WTC11 (cell line): ENCODE data around the gene PAFAH1B2. TPM values are rescaled to one million over a fixed set of nuclear protein-coding genes. Genes with fewer than 3 reads are reported as not detected.

Experiments
- ATAC-seq: fragments of 200-7000 bp; cut with Tn5 transposase; 2 replicates; pipeline ENCODE4 v1.10.0; 2021; ENCODE audit warnings: mild to moderate bottlenecking, moderate library complexity
- CTCF ChIA-PET: fragments of 300-600 bp; sonication (Branson Sonifier 250); formaldehyde crosslinking; loops from one replicate; lab custom pipeline; 2021; ENCODE audit warnings: antibody characterized with exemption; lab: Charles Lee
- POLR2A ChIA-PET: fragments of 350-600 bp; sonication (Branson Sonifier 250); formaldehyde crosslinking; loops from one replicate; lab custom pipeline; 2021; ENCODE audit warnings: antibody characterized with exemption; lab: Charles Lee
- DNase-seq: peaks from one replicate; pipeline ENCODE4 v3.0.0; 2021; ENCODE audit warnings: low spot score
- H3K27ac Mint-ChIP-seq: 2 replicates; pipeline ENCODE4 v1.8.0; 2021; ENCODE audit warnings: mixed read lengths
- H3K27me3 Mint-ChIP-seq: 2 replicates; pipeline ENCODE4 v1.8.0; 2021; ENCODE audit warnings: low read depth, mild to moderate bottlenecking, moderate library complexity, mixed read lengths
- H3K36me3 Mint-ChIP-seq: 2 replicates; pipeline ENCODE4 v1.8.0; 2021; ENCODE audit warnings: mixed read lengths
- H3K4me1 Mint-ChIP-seq: 2 replicates; pipeline ENCODE4 v1.8.0; 2022; ENCODE audit warnings: mixed read lengths
- H3K4me3 Mint-ChIP-seq: 2 replicates; pipeline ENCODE4 v1.8.0; 2021; ENCODE audit warnings: mild to moderate bottlenecking, moderate library complexity, mixed read lengths
- H3K9me3 Mint-ChIP-seq: 2 replicates; pipeline ENCODE4 v1.8.0; 2021; ENCODE audit warnings: mixed read lengths
- CREB1 ChIP-seq: sonication (generic); formaldehyde crosslinking; IDR thresholded peaks from 2 replicates; pipeline ENCODE4 v1.8.0; 2023; ENCODE audit warnings: mild to moderate bottlenecking, missing genetic modification reagents
- CREM ChIP-seq: sonication (generic); formaldehyde crosslinking; IDR thresholded peaks from 2 replicates; pipeline ENCODE4 v1.8.1; 2022; ENCODE audit warnings: mild to moderate bottlenecking, missing genetic modification reagents, moderate library complexity
- E2F4 ChIP-seq: sonication (generic); formaldehyde crosslinking; IDR thresholded peaks from 2 replicates; pipeline ENCODE4 v1.8.1; 2022; ENCODE audit warnings: low read depth, mild to moderate bottlenecking, moderate library complexity, missing genetic modification reagents, borderline replicate concordance
- HMGXB4 ChIP-seq: sonication (generic); formaldehyde crosslinking; IDR thresholded peaks from 2 replicates; pipeline ENCODE4 v1.8.1; 2023; ENCODE audit warnings: mild to moderate bottlenecking, moderate library complexity, missing genetic modification reagents
- IRF2 ChIP-seq: sonication (generic); formaldehyde crosslinking; IDR thresholded peaks from 2 replicates; pipeline ENCODE4 v1.8.0; 2022; ENCODE audit warnings: low read depth, missing genetic modification reagents, borderline replicate concordance
- JAZF1 ChIP-seq: fragments of 250-450 bp; sonication (Bioruptor Pico); IDR thresholded peaks from 2 replicates; pipeline ENCODE4 v1.9.0; 2021; ENCODE audit warnings: moderate library complexity, mild to moderate bottlenecking, inconsistent platforms
- JUN ChIP-seq: sonication (generic); formaldehyde crosslinking; IDR thresholded peaks from 2 replicates; pipeline ENCODE4 v1.8.0; 2023; ENCODE audit warnings: mild to moderate bottlenecking, missing genetic modification reagents
- MYBL2 ChIP-seq: sonication (generic); formaldehyde crosslinking; IDR thresholded peaks from 2 replicates; pipeline ENCODE4 v1.8.1; 2023; ENCODE audit warnings: mild to moderate bottlenecking, moderate library complexity, missing genetic modification reagents
- NFATC4 ChIP-seq: fragments of 250-450 bp; sonication (Bioruptor Pico); IDR thresholded peaks from 2 replicates; pipeline ENCODE4 v1.9.0; 2021; ENCODE audit warnings: mild to moderate bottlenecking
- NR2C2 ChIP-seq: sonication (generic); formaldehyde crosslinking; IDR thresholded peaks from 2 replicates; pipeline ENCODE4 v1.8.0; 2022; ENCODE audit warnings: mild to moderate bottlenecking, missing genetic modification reagents
- RORB ChIP-seq: fragments of 250-450 bp; sonication (Bioruptor Pico); IDR thresholded peaks from 2 replicates; pipeline ENCODE4 v1.9.0; 2021; ENCODE audit warnings: mild to moderate bottlenecking
- SMAD4 ChIP-seq: sonication (generic); formaldehyde crosslinking; IDR thresholded peaks from 2 replicates; pipeline ENCODE4 v1.8.0; 2022; ENCODE audit warnings: mild to moderate bottlenecking, missing genetic modification reagents
- ZNF138 ChIP-seq: sonication (generic); formaldehyde crosslinking; conservative IDR thresholded peaks from 2 replicates; pipeline ENCODE4 v1.8.1; 2022; ENCODE audit warnings: mild to moderate bottlenecking, moderate library complexity, missing genetic modification reagents
- ZNF263 ChIP-seq: sonication (generic); formaldehyde crosslinking; IDR thresholded peaks from 2 replicates; pipeline ENCODE4 v1.8.1; 2022; ENCODE audit warnings: low read depth, mild to moderate bottlenecking, moderate library complexity, missing genetic modification reagents
- ZNF281 ChIP-seq: sonication (generic); formaldehyde crosslinking; IDR thresholded peaks from 2 replicates; pipeline ENCODE4 v1.8.0; 2023; ENCODE audit warnings: mild to moderate bottlenecking, missing genetic modification reagents
- ZNF317 ChIP-seq: sonication (generic); formaldehyde crosslinking; IDR thresholded peaks from 2 replicates; pipeline ENCODE4 v1.8.1; 2023; ENCODE audit warnings: low read depth, mild to moderate bottlenecking, moderate library complexity, missing genetic modification reagents, borderline replicate concordance
- ZNF416 ChIP-seq: fragments of 250-450 bp; sonication (Bioruptor Pico); IDR thresholded peaks from 2 replicates; pipeline ENCODE4 v1.9.0; 2021; ENCODE audit warnings: mild to moderate bottlenecking, inconsistent platforms
- ZNF423 ChIP-seq: fragments of 250-450 bp; sonication (Bioruptor Pico); IDR thresholded peaks from 2 replicates; pipeline ENCODE4 v2.1.2; 2022; ENCODE audit warnings: mild to moderate bottlenecking, moderate library complexity
- ZNF512 ChIP-seq: sonication (generic); formaldehyde crosslinking; IDR thresholded peaks from 2 replicates; pipeline ENCODE4 v1.8.1; 2022; ENCODE audit warnings: missing genetic modification reagents, borderline replicate concordance
- ZNF532 ChIP-seq: fragments of 250-450 bp; sonication (Bioruptor Pico); IDR thresholded peaks from 2 replicates; pipeline ENCODE4 v1.9.0; 2021; ENCODE audit warnings: mild to moderate bottlenecking, borderline replicate concordance
- total RNA-seq: library from RNA; stranded (reverse); gene quantifications from 3 replicates; pipeline ENCODE4 v1.2.3, GENCODE V29; 2021

Gene PAFAH1B2
- total RNA-seq, 1 experiment from 2014 or later, result 138 TPM

GRCh38 chr11:117189941-117190544 is 46.0 kb downstream of the PAFAH1B2 start:
- no peaks in the 10 kb centered on the region for H3K9me3 Mint-ChIP-seq
- H3K27me3 Mint-ChIP-seq, result no peaks in the 10 kb centered on the region
- no peak for TF ChIP-seq MYBL2 (CRISPR knock-in tag)
- no peak for TF ChIP-seq ZNF138 (CRISPR knock-in tag)
- TF ChIP-seq ZNF416 (CRISPR knock-in tag), result no peak
- no peak for TF ChIP-seq ZNF423
- no peak for TF ChIP-seq CREB1
- no peak for TF ChIP-seq ZNF263 (CRISPR knock-in tag)
- TF ChIP-seq JUN, result no peak
- no peak for TF ChIP-seq HMGXB4
- TF ChIP-seq JAZF1 (CRISPR knock-in tag), result no peak
- no peak for TF ChIP-seq ZNF317 (CRISPR knock-in tag)
- no peak for TF ChIP-seq IRF2
- DNase-seq (no peak), ATAC-seq (no peak)
- 0 out of 2 replicates have a peak, but pooled peaks cover 2% of the 10 kb centered on the region for H3K36me3 Mint-ChIP-seq
- no peak overlapping the region for H3K4me3 Mint-ChIP-seq
- H3K4me1 Mint-ChIP-seq, result no peaks in the 10 kb centered on the region
- POLR2A ChIA-PET, result no interaction called here
- CTCF ChIA-PET, result interaction anchor here (1.5 kb wide), 1 partner anchor 9 kb away, joined by 9 read pairs; no protein-coding TSS in a partner anchor
- H3K27ac Mint-ChIP-seq, result no peak overlapping the region

- Mint-ChIP-seq H3K27ac (no peak overlapping the region), H3K4me3 (no peak overlapping the region), H3K27me3 (no peaks in the 10 kb centered on the region), H3K36me3 (0 out of 2 replicates have a peak, but pooled peaks cover 2% of the 10 kb centered on the region), H3K9me3 (no peaks in the 10 kb centered on the region), H3K4me1 (no peaks in the 10 kb centered on the region)
- no peak for ATAC-seq
- ChIA-PET POLR2A (interaction anchor here (1.4 kb wide), 1 partner anchor 13 kb away, joined by 4 read pairs; the partner anchor contains the start of gene SIDT2), CTCF (interaction anchor here (1.5 kb wide), 1 partner anchor 11 kb away, joined by 9 read pairs; no protein-coding TSS in a partner anchor)
- DNase-seq, result no peak
- TF ChIP-seq NR2C2 (CRISPR knock-in tag) (no peak), NFATC4 (CRISPR knock-in tag) (no peak), E2F4 (no peak), SMAD4 (CRISPR knock-in tag) (no peak), ZNF512 (CRISPR knock-in tag) (no peak), ZNF281 (CRISPR knock-in tag) (no peak), RORB (no peak), ZNF532 (no peak), CREM (CRISPR knock-in tag) (no peak)
Observed at GRCh38 chr11:117191680-117192400, 47.8 kb downstream of the PAFAH1B2 start.
